Epithelial cell of umbilical artery (primary cell): ENCODE data around the gene ZHX3. TPM values are rescaled to one million over a fixed set of nuclear protein-coding genes. Genes with fewer than 3 reads are reported as not detected.

Source experiments
- total RNA-seq: library from RNA; depleted of rRNA; stranded (reverse); fragments of >200 nt; gene quantifications from 2 replicates; pipeline ENCODE4 v1.2.3, GENCODE V29; 2014

The ZHX3 gene
- 2.6 and 4.0 TPM in 2 replicates for total RNA-seq

GRCh38 chr20:41317546-41318270, at the start of gene ZHX3:
Gene ZHX3, minus strand, starts transcription at chr20:41317731. Its CDS starts 112,815 bp downstream, at chr20:41204916.

DNA sequence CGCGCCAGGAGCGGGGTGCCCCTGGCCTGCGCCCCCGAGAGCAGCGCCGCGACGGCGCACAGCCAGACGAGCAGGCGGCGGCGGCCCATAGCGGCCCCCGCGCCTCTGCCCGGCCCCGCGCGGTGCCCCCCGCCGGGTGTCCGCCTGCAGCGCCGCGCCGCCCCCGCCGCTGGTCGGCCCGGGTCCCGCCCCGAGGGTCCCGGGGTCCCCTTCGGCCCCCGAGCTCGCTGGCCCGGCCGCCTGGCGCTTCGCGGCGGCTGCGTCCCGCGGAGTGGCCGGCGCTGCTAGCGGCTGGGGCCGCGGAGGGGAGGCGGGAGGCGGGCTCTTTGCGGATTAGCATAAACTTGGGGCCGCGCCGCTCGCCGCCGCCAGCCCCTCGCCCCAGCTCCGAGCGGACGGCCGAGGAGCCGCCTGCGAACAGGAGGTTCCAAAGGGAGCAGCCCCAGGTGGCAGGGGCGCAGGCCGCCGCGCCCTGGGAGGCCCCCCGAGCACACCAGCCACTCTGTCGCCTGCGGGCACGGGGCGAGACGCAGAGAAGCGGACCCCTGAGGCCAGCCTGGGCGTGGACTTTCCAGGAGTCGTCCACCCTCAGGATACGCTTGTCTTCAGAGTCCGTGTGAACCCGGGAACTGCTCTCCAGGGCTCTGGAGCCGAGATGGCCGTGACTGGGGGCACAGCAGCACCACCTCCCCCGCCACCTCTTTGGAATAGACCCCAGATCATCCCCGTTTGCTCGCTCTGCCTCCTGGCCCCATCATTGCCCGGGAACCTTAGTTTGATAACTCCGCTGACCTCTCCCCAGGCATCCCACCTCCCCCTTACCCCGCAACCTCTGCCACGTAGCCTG, 49.2 kb upstream of the ZHX3 start, which contains the start of gene EMILIN3:
Gene EMILIN3, minus strand, starts transcription at position 273 of the 847 bp plus-strand sequence. Its CDS starts 184 bp downstream, at position 89.

GRCh38 chr20:41340327-41341055, 23.0 kb upstream of the ZHX3 start, which contains the start of gene LPIN3:
Gene LPIN3, plus strand, starts transcription at chr20:41340821. Its CDS starts 4,983 bp downstream, at chr20:41345804.

GRCh38 chr20:41136680-41137613, 180.6 kb downstream of the ZHX3 start, which contains the start of gene PLCG1:
Gene PLCG1, plus strand, starts transcription at chr20:41137543. Its CDS starts 99 bp downstream, at chr20:41137642.

Other genes starting within 250 kb of the ZHX3 start
- gene PLCG1, start 180.2 kb downstream of the ZHX3 start, total RNA-seq: 87.4 and 103 TPM in 2 replicates
- gene LPIN3, start 23.1 kb upstream of the ZHX3 start, total RNA-seq: 0.97 and 3.6 TPM in 2 replicates
- gene EMILIN3, start 49.1 kb upstream of the ZHX3 start, total RNA-seq: under 0.01 TPM in 1 of 2 replicates, not detected in the other